H1 (cell line): Measurements from ENCODE around the gene FNDC3A.
A peak's percentile ranks its signal among the peaks of the same experiment; 100 is the strongest.

Experiments
- ATF2 ChIP-seq: IDR thresholded peaks from 2 replicates; pipeline ENCODE4 v1.6.1; 2012; ENCODE audit warnings: low read length, inconsistent platforms
- EZH2 ChIP-seq: fragments of 200-600 bp; sonication (generic); IDR thresholded peaks from 2 replicates; pipeline ENCODE4 v1.7.1; 2012; ENCODE audit warnings: low read depth, mild to moderate bottlenecking, moderate library complexity, low read length, inconsistent platforms; ENCODE audit not compliant: severe bottlenecking
- RFX5 ChIP-seq: IDR thresholded peaks from 2 replicates; pipeline ENCODE4 v1.6.1; 2011; ENCODE audit warnings: low read depth, low read length, improper control_type of control experiment, borderline replicate concordance
- RXRA ChIP-seq: IDR thresholded peaks from 2 replicates; pipeline ENCODE4 v1.6.1; 2011; ENCODE audit warnings: low read depth, mild to moderate bottlenecking, low read length, moderate library complexity; ENCODE audit not compliant: insufficient read depth
- USF2 ChIP-seq: IDR thresholded peaks from 2 replicates; pipeline ENCODE4 v1.6.1; 2011; ENCODE audit warnings: low read length, improper control_type of control experiment
- TF ChIP-seq, protein P1 (sequence below), 3 experiments: IDR thresholded peaks; 1 replicate in 2 of 3; 2 replicates in 1 of 3; pipeline versions ENCODE4 v1.5.1 to v1.6.1; 2011; ENCODE audit warnings: low read length in 3 of 3, mild to moderate bottlenecking in 3 of 3, inconsistent platforms in 2 of 3, low read depth in 1 of 3, moderate library complexity in 1 of 3; ENCODE audit not compliant: insufficient read depth in 1 of 3; ENCODE audit errors: control extremely low read depth in 1 of 3

GRCh38 chr13:48978942-48979601 is 3.4 kb downstream of the FNDC3A start:
- TF ChIP-seq, protein P1, sequence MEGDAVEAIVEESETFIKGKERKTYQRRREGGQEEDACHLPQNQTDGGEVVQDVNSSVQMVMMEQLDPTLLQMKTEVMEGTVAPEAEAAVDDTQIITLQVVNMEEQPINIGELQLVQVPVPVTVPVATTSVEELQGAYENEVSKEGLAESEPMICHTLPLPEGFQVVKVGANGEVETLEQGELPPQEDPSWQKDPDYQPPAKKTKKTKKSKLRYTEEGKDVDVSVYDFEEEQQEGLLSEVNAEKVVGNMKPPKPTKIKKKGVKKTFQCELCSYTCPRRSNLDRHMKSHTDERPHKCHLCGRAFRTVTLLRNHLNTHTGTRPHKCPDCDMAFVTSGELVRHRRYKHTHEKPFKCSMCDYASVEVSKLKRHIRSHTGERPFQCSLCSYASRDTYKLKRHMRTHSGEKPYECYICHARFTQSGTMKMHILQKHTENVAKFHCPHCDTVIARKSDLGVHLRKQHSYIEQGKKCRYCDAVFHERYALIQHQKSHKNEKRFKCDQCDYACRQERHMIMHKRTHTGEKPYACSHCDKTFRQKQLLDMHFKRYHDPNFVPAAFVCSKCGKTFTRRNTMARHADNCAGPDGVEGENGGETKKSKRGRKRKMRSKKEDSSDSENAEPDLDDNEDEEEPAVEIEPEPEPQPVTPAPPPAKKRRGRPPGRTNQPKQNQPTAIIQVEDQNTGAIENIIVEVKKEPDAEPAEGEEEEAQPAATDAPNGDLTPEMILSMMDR (IDR thresholded peaks at IDR 0.05; ENCODE audit: control extremely low read depth in 1 of 3, insufficient read depth in 1 of 3, low read depth in 1 of 3, low read length in 3 of 3), result no peak
- TF ChIP-seq EZH2 (no peak), ATF2 (0 out of 2 replicates have a peak, but pooled peaks have one; percentile 28), RFX5 (no peak), RXRA (no peak), USF2 (no peak)
